Measurements from ENCODE around the gene FGFBP2.

The FGFBP2 gene

GRCh38 chr4:15968551-15969300, 5.8 kb upstream of the FGFBP2 start:
- DNase-seq (ENCODE audit: low spot score): no peak

- DNase-seq (ENCODE audit: low spot score): no peak
Observed at GRCh38 chr4:15965325-15965724, 2.4 kb upstream of the FGFBP2 start.

GRCh38 chr4:15964159-15964558, 1.2 kb upstream of the FGFBP2 start:
- no peak for DNase-seq (ENCODE audit: low spot score)

GRCh38 chr4:15963576-15963975, 601 bp upstream of the FGFBP2 start:
- DNase-seq (ENCODE audit: low spot score): no peak

GRCh38 chr4:15961781-15962510, 1.0 kb downstream of the FGFBP2 start:
- no peak for DNase-seq (ENCODE audit: low spot score)

GRCh38 chr4:15958562-15958961, 4.4 kb downstream of the FGFBP2 start:
- no peak for DNase-seq (ENCODE audit: low spot score)

GRCh38 chr4:15956179-15956850, 6.7 kb downstream of the FGFBP2 start:
- peak; percentile 73 for DNase-seq (ENCODE audit: low spot score)

GRCh38 chr4:15955670-15956069, 7.3 kb downstream of the FGFBP2 start:
- peak; percentile 14 for DNase-seq (ENCODE audit: low spot score)

GRCh38 chr4:15953625-15954024, 9.3 kb downstream of the FGFBP2 start:
- DNase-seq (ENCODE audit: low spot score): no peak

DNA sequence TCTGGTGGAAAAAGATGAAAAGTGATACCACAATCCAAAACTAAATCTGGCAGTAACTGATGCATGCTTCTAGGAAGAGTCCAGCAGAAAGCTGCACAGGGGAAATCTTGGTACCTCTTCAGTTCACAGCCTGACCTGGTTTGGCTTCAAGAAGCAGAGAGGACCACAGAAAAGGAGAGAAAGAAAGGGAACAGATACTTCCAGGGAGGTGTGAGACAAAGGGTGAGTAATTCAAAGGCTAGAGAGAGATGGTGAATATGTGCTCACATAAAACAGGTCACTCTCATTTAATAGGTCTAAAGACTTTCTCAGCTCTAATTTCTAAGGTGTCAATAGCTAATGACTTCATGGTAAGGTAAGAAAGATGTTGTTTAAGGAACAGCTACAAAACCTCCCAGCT, 11.2 kb downstream of the FGFBP2 start:
- DNase-seq (ENCODE audit: low spot score): no peak

DNA sequence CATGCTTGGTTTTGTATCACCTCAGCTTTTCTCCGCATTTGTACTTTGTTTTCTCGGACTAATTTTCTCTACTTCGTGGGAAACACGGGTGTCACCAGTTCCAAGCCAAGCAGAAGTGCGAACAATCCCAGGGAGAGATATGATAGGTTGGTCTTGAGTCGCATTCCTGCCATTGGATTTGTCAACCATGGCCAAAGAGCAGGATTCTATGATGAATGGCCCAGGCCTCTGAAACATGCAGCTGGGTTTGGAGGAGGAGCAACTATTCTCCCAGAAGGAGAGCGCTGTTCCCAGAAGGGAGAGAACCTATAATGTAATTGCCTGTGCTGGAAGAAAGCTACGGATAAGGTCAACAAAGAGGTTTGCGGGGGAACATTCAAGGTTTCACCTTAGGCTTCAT, 14.1 kb downstream of the FGFBP2 start:
- DNase-seq (ENCODE audit: low spot score): no peak

GRCh38 chr4:15947684-15948083, 15.3 kb downstream of the FGFBP2 start:
- no peak for DNase-seq (ENCODE audit: low spot score)

GRCh38 chr4:15945516-15945915, 17.5 kb downstream of the FGFBP2 start:
- DNase-seq (ENCODE audit: low spot score): no peak

DNA sequence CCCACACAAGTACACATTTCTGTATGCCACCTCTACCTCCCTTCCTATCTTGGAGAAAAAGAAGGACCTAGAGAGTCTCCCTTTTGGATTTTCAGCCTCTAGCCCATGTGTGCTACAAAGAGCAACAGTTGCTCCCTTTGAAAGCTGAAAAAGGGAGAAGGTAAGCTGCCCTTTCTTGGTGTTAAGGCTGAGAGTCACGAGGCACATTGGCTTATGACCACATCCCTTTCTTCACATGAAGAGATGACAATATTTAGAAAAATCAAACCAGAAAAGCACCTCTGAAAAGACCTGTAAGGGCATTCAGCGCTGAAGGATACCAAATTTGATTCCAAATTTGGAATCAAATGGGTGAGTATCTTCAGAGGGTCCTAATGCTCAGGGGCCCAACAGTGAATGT, 18.1 kb downstream of the FGFBP2 start:
- DNase-seq (ENCODE audit: low spot score): no peak

DNA sequence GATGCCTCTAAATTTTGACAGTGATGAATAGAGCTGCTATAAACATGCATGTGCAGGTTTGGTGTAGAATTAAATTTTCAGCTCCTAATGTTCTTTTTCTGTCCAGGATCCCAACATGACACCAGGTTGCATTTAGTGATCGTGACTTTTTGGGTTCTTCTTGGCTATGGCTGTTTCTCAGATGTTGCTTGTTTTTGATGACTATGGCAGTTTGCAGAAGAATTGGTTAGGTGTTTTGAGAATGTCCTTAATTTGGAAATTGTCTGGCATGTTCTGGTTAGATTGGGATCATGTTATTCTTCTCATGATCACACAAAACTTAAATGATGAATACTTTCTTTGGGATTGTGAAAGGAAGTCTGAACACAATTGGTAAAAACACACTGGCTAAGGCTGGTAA, 20.7 kb downstream of the FGFBP2 start:
- DNase-seq (ENCODE audit: low spot score): no peak

- DNase-seq (ENCODE audit: low spot score): no peak
Observed at GRCh38 chr4:15938640-15939039, 24.3 kb downstream of the FGFBP2 start, which contains the start of gene FGFBP1. TSS of gene FGFBP1 (minus strand) at chr4:15938740. CDS start at chr4:15936632, 2,108 bp downstream.

GRCh38 chr4:15938182-15938581, 24.8 kb downstream of the FGFBP2 start:
- DNase-seq (ENCODE audit: low spot score): no peak

DNA sequence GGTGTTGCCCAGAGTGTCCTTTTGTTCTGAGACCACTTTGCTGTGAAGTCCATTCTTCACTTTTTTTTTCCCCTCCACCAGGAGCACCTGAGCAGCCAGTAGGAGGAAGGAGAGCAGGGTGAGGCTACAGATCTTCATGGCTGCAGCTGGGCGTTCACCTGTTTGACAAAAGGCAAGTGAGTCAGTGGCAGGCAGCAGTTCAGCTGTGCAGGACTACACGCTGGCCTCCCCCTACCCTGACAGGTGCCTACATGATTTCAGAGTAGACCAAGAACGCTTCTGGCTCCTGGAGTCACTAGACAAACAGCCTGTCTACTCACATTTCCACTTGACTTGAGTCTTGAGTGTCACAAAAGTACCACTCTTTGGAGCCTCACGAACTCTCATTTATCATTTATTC, 26.5 kb downstream of the FGFBP2 start:
- DNase-seq (ENCODE audit: low spot score): no peak

DNA sequence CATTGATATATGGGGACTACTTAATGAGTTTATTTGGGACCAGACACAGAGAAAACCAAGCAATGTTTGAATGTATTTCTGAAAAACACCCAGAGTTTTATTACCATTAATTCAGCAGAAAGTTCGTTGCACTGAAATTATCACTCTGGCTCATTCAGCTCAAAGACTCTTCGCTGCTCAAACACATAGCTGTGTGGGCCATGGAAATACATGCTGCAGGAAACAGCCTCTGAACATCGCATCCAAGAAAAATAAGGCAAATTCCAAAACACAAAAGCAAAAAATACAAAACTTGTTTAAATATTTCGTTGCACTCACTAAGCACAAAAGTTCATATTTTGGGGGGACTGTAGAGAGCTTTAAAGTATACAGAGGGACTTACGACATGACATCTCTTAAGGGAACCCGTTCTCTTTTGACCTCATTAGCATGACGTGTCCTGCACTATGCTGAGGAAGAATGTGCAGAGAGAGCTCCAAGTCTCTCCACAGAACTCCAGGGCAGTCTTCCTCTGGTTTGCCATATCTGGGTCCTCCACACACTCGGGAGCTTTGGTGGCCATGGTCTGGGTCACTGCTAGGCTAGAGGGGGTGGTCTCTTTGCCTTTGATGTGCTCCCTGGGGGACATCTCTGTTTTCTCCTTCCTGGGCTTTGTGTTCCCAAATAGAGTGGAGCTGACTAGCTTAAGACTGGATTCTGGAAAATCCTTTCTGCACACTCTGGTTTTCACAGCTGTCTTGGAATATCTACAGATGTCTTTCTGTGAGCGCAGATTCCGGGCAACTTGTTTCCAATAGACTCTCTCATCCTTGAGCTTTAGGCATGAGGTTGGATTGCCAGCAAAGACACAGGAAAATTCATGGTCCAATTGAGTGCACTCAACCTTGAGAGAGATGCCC, 27.2 kb downstream of the FGFBP2 start:
- no peak for DNase-seq (ENCODE audit: low spot score)

DNA sequence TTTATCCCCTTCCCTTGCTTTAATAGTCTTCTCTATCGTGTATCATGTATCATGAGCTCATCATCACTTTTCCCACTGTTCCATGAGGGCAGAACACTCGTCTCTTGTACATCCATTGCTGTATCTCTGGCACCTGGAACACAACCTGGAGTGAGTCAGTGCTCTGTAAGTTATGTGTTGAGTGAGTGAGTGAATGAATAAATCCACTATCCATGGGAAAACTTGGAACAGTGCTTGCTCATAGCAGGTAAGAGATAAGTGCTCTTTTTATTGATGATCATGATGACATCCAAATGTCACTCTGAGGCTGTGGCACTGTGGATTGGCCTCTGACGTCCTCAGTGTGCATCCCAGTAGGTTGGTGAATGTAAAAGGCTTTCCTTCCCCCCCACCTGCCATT, 28.7 kb downstream of the FGFBP2 start:
- DNase-seq (ENCODE audit: low spot score): no peak

DNA sequence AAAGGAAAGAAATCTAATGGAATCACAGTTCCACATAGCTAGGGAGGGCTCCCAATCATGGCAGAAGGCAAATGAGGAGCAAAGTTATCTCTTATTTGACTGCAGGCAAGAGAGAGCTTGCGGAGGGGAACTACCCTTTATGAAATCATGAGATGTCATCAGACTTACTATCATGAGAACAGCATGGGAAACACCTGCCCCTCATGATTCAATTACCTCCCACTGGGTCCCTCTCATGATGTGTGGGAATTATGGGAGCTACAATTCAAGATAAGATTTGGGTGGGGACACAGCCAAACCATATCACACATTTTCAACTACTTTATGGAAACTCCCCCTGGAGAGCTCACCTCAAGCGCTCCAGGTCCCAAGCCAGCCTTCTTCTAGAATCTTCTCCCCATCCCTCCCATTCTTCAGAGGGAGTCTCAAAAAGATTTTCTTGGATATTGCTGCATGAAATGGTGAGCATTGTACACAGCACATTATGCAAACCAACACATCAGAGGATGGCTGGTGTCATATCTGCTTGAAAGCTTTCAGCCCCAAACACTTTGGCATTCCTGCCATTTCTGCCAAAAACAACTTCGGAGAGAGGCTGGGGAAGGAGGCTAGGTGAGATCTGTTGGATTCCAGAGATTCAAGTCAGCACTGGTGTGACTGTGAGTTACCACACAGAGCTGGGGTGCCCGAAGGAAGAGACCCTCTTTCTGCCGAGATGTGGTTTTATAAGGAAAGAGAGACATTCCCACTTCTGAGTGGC, 31.3 kb downstream of the FGFBP2 start:
- no peak for DNase-seq (ENCODE audit: low spot score)
